ENCODE measurements around the gene ZNF727.
"Not testable (repeated sequence)": the region's sequence is repeated elsewhere in the genome, so short reads cannot be mapped to it uniquely, and the experiment has no call there.

Gene ZNF727

GRCh38 chr7:64045301-64046040 is at the start of gene ZNF727:
Gene ZNF727, plus strand, starts transcription at chr7:64045434. Its CDS starts 188 bp downstream, at chr7:64045622.
- H3K4me3 ChIP-seq (ENCODE audit: low read depth in 1 of 2, low read length in 1 of 2) = peak within 1 kb of the TSS in 1 of 2 experiments; percentile 12
- no peak within 1 kb of the TSS for H3K27ac ChIP-seq
- H3K4me1 ChIP-seq (ENCODE audit: control insufficient read depth in 1 of 2, insufficient read depth in 1 of 2, low read depth in 1 of 2, low read length in 1 of 2) = no peaks in the 10 kb centered on the region
- H3K9me3 ChIP-seq = no peaks in the 10 kb centered on the region
- no peaks in the 10 kb centered on the region for H3K27me3 ChIP-seq
- no peak for TF ChIP-seq CTCF (IDR thresholded peaks at IDR 0.05)
- no peaks in the 10 kb centered on the region for H3K36me3 ChIP-seq

GRCh38 chr7:63998549-63998948 is 46.7 kb upstream of the ZNF727 start, which contains the start of gene ZNF722:
Gene ZNF722, plus strand, starts transcription at chr7:63998849. Its CDS starts 113 bp downstream, at chr7:63998962.
- H3K27me3 ChIP-seq = no peaks in the 10 kb centered on the region
- H3K36me3 ChIP-seq = no peaks in the 10 kb centered on the region
- no peak for TF ChIP-seq CTCF (IDR thresholded peaks at IDR 0.05)
- peaks cover 3% of the 10 kb centered on the region for H3K9me3 ChIP-seq
- H3K4me3 ChIP-seq (ENCODE audit: low read depth in 1 of 2, low read length in 1 of 2) = no peak within 1 kb of the TSS
- H3K27ac ChIP-seq = no peak within 1 kb of the TSS
- H3K4me1 ChIP-seq (ENCODE audit: control insufficient read depth in 1 of 2, insufficient read depth in 1 of 2, low read depth in 1 of 2, low read length in 1 of 2) = no peaks in the 10 kb centered on the region

- H3K27me3 ChIP-seq; H3K36me3 ChIP-seq; H3K4me1 ChIP-seq (ENCODE audit: control insufficient read depth in 1 of 2, insufficient read depth in 1 of 2, low read depth in 1 of 2, low read length in 1 of 2); H3K4me3 ChIP-seq (ENCODE audit: low read depth in 1 of 2, low read length in 1 of 2); H3K27ac ChIP-seq; H3K9me3 ChIP-seq: not testable (repeated sequence)
Measured at GRCh38 chr7:64015496-64015895, 29.7 kb upstream of the ZNF727 start.

GRCh38 chr7:64035388-64035787 is 9.8 kb upstream of the ZNF727 start:
- H3K4me1 ChIP-seq (ENCODE audit: control insufficient read depth in 1 of 2, insufficient read depth in 1 of 2, low read depth in 1 of 2, low read length in 1 of 2) = no peaks in the 10 kb centered on the region
- TF ChIP-seq CTCF (IDR thresholded peaks at IDR 0.05) = no peak

GRCh38 chr7:64037095-64037494 is 8.1 kb upstream of the ZNF727 start:
- no peaks in the 10 kb centered on the region for H3K27me3 ChIP-seq
- H3K9me3 ChIP-seq = peaks cover 20% of the 10 kb centered on the region
- no peak overlapping the region for H3K4me3 ChIP-seq (ENCODE audit: low read depth in 1 of 2, low read length in 1 of 2)
- no peaks in the 10 kb centered on the region for H3K36me3 ChIP-seq
- no peaks in the 10 kb centered on the region for H3K4me1 ChIP-seq (ENCODE audit: control insufficient read depth in 1 of 2, insufficient read depth in 1 of 2, low read depth in 1 of 2, low read length in 1 of 2)
- no peak for TF ChIP-seq CTCF (IDR thresholded peaks at IDR 0.05)
- H3K27ac ChIP-seq = no peak overlapping the region

More at GRCh38 chr7:64035388-64035787, 9.8 kb upstream of the ZNF727 start:
- no peaks in the 10 kb centered on the region for H3K36me3 ChIP-seq
- no peak overlapping the region for H3K27ac ChIP-seq
- H3K9me3 ChIP-seq = peaks cover 33% of the 10 kb centered on the region
- H3K4me3 ChIP-seq (ENCODE audit: low read depth in 1 of 2, low read length in 1 of 2) = no peak overlapping the region
- no peaks in the 10 kb centered on the region for H3K27me3 ChIP-seq

GRCh38 chr7:64046041-64046389 is 781 bp downstream of the ZNF727 start:
- Histone ChIP-seq H3K27ac (no peak overlapping the region), H3K27me3 (no peaks in the 10 kb centered on the region), H3K4me3 (ENCODE audit: low read depth in 1 of 2, low read length in 1 of 2) (no peak overlapping the region), H3K4me1 (ENCODE audit: control insufficient read depth in 1 of 2, insufficient read depth in 1 of 2, low read depth in 1 of 2, low read length in 1 of 2) (no peaks in the 10 kb centered on the region), H3K9me3 (no peaks in the 10 kb centered on the region), H3K36me3 (no peaks in the 10 kb centered on the region)
- no peak for TF ChIP-seq CTCF (IDR thresholded peaks at IDR 0.05)

- H3K27ac ChIP-seq; H3K27me3 ChIP-seq; H3K36me3 ChIP-seq; H3K4me1 ChIP-seq (ENCODE audit: control insufficient read depth in 1 of 2, insufficient read depth in 1 of 2, low read depth in 1 of 2, low read length in 1 of 2); H3K4me3 ChIP-seq (ENCODE audit: low read depth in 1 of 2, low read length in 1 of 2): not testable (repeated sequence)
- peaks cover 38% of the 10 kb centered on the region for H3K9me3 ChIP-seq
Measured at GRCh38 chr7:64077837-64078698, 32.8 kb downstream of the ZNF727 start.
